ENCODE data around the gene VTN.

DNA sequence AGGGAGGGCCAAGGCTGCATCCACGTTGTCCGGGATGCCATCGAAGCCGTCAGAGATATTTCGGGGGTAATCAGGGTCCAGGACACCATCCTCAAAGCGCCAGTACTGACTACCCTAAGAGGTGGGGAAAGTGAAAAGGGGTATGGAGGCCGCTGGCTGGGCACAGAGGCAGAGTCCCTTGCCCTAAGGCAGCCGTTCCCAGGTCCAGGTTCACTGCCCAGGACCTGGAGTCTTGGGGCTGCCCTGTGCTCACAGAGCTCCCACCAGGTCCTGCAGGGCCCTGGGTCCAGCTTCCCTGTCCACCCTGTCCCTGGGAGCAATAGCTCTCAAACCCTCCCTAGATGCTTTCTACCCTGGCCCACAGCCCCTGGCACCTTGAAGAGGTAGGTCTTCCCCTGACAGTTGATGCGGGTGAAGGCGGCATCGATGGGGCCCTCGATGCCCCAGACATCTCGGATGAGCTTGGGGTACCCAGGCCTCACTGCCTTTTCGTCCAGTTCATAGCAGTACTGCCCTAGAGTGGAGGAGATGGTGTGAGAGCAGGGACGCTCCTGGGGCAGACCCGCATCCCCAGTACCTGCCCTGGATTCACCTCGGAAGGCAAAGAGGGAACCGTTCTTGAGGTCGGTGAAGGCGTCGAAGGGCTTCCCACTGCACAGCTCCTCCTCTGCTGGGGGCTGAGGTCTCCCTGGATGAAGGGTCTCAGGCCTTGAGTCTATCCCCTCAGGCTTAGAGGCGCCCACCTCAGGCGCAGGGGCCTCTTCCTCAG lies 1.0 kb downstream of the VTN start:
- TF ChIP-seq TOX (CRISPR knock-in tag; IDR thresholded peaks at IDR 0.05; ENCODE audit: borderline replicate concordance) (no peak), CREB5 (CRISPR knock-in tag; IDR thresholded peaks at IDR 0.05; ENCODE audit: low read depth) (no peak), PPARA (CRISPR knock-in tag; IDR thresholded peaks at IDR 0.05; ENCODE audit: borderline replicate concordance) (no peak), ESRRG (CRISPR knock-in tag; IDR thresholded peaks at IDR 0.05) (no peak), GLIS3 (CRISPR knock-in tag; IDR thresholded peaks at IDR 0.05) (no peak), ZC3H10 (CRISPR knock-in tag; IDR thresholded peaks at IDR 0.05) (no peak), ZFP3 (CRISPR knock-in tag; IDR thresholded peaks at IDR 0.05) (no peak), ZNF565 (CRISPR knock-in tag; conservative IDR thresholded peaks at IDR 0.05; ENCODE audit: low read depth) (no peak), RARB (CRISPR knock-in tag; IDR thresholded peaks at IDR 0.05) (no peak), BACH2 (CRISPR knock-in tag; IDR thresholded peaks at IDR 0.05; ENCODE audit: borderline replicate concordance) (no peak), PATZ1 (CRISPR knock-in tag; IDR thresholded peaks at IDR 0.05; ENCODE audit: borderline replicate concordance) (no peak), SNAI2 (CRISPR knock-in tag; IDR thresholded peaks at IDR 0.05) (no peak), ISL1 (CRISPR knock-in tag; IDR thresholded peaks at IDR 0.05) (no peak)
- TF ChIP-seq, protein P1, sequence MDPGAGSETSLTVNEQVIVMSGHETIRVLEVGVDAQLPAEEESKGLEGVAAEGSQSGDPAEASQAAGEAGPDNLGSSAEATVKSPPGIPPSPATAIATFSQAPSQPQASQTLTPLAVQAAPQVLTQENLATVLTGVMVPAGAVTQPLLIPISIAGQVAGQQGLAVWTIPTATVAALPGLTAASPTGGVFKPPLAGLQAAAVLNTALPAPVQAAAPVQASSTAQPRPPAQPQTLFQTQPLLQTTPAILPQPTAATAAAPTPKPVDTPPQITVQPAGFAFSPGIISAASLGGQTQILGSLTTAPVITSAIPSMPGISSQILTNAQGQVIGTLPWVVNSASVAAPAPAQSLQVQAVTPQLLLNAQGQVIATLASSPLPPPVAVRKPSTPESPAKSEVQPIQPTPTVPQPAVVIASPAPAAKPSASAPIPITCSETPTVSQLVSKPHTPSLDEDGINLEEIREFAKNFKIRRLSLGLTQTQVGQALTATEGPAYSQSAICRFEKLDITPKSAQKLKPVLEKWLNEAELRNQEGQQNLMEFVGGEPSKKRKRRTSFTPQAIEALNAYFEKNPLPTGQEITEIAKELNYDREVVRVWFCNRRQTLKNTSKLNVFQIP (CRISPR knock-in tag; IDR thresholded peaks at IDR 0.05; ENCODE audit: borderline replicate concordance, low read depth): no peak

Data from SK-N-SH treated with all-trans-retinoic acid at 6 μM for 48 hours (cell line).